PC-3 (cell line): ENCODE results near the gene VSTM2L.

Source experiments
- EZH2 ChIP-seq: fragments of 300-600 bp; sonication (generic); IDR thresholded peaks from one replicate; pipeline ENCODE4 v1.6.1; 2017; ENCODE audit warnings: antibody characterized with exemption, mild to moderate bottlenecking, low read length; ENCODE audit not compliant: unreplicated experiment
- EZH2phosphoT487 ChIP-seq: fragments of 300-600 bp; sonication (generic); IDR thresholded peaks from 2 replicates; pipeline ENCODE4 v1.6.1; 2018; ENCODE audit warnings: mild to moderate bottlenecking, antibody characterized with exemption, low read length, borderline replicate concordance
- TF ChIP-seq, protein P1 (sequence below): fragments of 300-600 bp; sonication (generic); conservative IDR thresholded peaks from 2 replicates; pipeline ENCODE4 v1.5.1; 2017; ENCODE audit warnings: antibody characterized with exemption, low read depth, mild to moderate bottlenecking, low read length

DNA sequence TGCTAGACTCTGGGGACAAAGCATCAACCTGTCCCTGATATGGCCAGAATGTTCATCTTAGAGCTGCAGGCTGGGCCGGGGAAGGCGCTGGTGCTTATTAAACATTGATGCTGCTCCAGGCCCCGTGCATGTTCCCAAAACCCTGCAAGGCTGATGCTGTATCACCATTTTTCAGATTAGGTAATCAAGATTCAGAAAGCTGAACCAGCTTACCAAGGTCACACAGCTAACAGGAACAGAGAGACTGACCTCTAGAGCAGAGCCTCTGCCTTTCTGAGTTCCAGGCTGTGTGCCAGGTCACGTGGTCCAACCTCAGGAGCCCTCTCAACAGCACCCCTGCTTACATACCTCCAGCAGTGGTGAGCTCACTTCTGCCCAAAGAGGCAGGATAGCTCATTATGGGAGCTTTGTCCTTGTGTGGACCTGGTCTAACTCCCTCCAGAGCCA lies 16.1 kb upstream of the VSTM2L start:
- TF ChIP-seq, protein P1, sequence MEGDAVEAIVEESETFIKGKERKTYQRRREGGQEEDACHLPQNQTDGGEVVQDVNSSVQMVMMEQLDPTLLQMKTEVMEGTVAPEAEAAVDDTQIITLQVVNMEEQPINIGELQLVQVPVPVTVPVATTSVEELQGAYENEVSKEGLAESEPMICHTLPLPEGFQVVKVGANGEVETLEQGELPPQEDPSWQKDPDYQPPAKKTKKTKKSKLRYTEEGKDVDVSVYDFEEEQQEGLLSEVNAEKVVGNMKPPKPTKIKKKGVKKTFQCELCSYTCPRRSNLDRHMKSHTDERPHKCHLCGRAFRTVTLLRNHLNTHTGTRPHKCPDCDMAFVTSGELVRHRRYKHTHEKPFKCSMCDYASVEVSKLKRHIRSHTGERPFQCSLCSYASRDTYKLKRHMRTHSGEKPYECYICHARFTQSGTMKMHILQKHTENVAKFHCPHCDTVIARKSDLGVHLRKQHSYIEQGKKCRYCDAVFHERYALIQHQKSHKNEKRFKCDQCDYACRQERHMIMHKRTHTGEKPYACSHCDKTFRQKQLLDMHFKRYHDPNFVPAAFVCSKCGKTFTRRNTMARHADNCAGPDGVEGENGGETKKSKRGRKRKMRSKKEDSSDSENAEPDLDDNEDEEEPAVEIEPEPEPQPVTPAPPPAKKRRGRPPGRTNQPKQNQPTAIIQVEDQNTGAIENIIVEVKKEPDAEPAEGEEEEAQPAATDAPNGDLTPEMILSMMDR, result no peak
- no peak for TF ChIP-seq EZH2
- no peak for TF ChIP-seq EZH2phosphoT487
